GM19438 (cell line): Measurements from ENCODE around the gene NXPH4.

Source experiments
- ATAC-seq: cut with Tn5 transposase; IDR thresholded peaks from one replicate; pipeline ENCODE4 v1.9.1; 2021; ENCODE audit warnings: low read depth; ENCODE audit not compliant: unreplicated experiment

Gene NXPH4

GRCh38 chr12:57240066-57240921 lies 23.7 kb downstream of the NXPH4 start:
- ATAC-seq, result no peak

GRCh38 chr12:57240926-57241401 lies 24.4 kb downstream of the NXPH4 start:
- ATAC-seq, result no peak

GRCh38 chr12:57241402-57242310 lies 25.1 kb downstream of the NXPH4 start:
- ATAC-seq, result no peak

GRCh38 chr12:57242329-57242690 lies 25.7 kb downstream of the NXPH4 start:
- ATAC-seq, result no peak

GRCh38 chr12:57242691-57243454 lies 26.3 kb downstream of the NXPH4 start:
- peak; percentile 38 for ATAC-seq

GRCh38 chr12:57243521-57244311 lies 27.1 kb downstream of the NXPH4 start:
- no peak for ATAC-seq

- ATAC-seq, result no peak
Observed at GRCh38 chr12:57244312-57244696, 27.7 kb downstream of the NXPH4 start.

- no peak for ATAC-seq
Observed at GRCh38 chr12:57247041-57247440, 30.4 kb downstream of the NXPH4 start.

- ATAC-seq, result peak; percentile 72
Observed at GRCh38 chr12:57248934-57249742, 32.5 kb downstream of the NXPH4 start.

GRCh38 chr12:57250541-57250940 lies 33.9 kb downstream of the NXPH4 start:
- no peak for ATAC-seq

- ATAC-seq, result no peak
Observed at GRCh38 chr12:57250956-57251355, 34.4 kb downstream of the NXPH4 start, which contains the start of gene STAC3. Gene STAC3 (minus strand): TSS chr12:57251187. CDS start chr12:57249636, 1,551 bp downstream.

GRCh38 chr12:57254506-57255280 lies 38.1 kb downstream of the NXPH4 start:
- ATAC-seq, result no peak

GRCh38 chr12:57255916-57256315 lies 39.3 kb downstream of the NXPH4 start:
- no peak for ATAC-seq

- no peak for ATAC-seq
Observed at GRCh38 chr12:57258977-57259970, 42.7 kb downstream of the NXPH4 start.

GRCh38 chr12:57260366-57260765 lies 43.8 kb downstream of the NXPH4 start:
- ATAC-seq, result no peak

- no peak for ATAC-seq
Observed at GRCh38 chr12:57261428-57261865, 44.9 kb downstream of the NXPH4 start.
